Subcutaneous preadipocyte (primary cell): ENCODE results near the gene TNFRSF1A. TPM values are rescaled to one million over a fixed set of nuclear protein-coding genes. Genes with fewer than 3 reads are reported as not detected.

Experiments used
- small RNA-seq: library from RNA; depleted of rRNA; stranded (forward); fragments of <200 nt; gene quantifications from one replicate; pipeline ENCODE3, GENCODE V24; 2012
- total RNA-seq: library from RNA; depleted of rRNA; stranded (reverse); fragments of >200 nt; gene quantifications from 2 replicates; pipeline ENCODE4 v1.2.3, GENCODE V29; 2012

The TNFRSF1A gene
- total RNA-seq = 236 and 316 TPM in 2 replicates

DNA sequence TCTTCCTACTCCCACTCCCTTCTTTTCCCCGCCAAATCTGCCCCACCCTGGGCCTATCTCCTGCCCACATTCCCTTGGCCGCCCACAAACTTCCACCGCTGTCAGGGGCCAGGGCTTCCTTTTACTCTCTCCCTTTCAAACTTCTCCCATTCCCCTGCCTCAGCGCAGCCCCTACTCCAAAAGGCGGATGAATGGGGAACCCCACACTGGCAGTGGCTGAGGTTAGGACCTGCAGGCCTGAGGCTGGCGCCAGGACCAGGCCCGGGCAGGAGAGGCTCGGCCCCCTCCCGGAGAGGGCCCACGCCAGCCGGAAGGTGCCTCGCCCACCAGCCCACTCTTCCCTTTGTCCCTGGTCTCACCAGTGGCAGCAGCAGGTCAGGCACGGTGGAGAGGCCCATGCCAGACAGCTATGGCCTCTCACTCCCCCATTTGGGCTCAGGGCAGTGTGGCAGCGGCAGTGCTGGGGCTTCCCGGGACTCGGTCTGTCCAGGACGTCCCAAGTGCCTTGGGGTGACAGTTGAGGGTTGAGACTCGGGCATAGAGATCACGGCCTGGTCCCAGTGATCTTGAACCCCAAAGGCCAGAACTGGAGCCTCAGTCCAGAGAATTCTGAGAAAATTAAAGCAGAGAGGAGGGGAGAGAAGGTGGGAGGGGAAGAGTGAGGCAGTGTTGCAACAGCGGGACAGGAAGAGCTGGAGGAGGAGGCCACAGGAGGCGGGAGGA, at the start of gene TNFRSF1A:
Gene TNFRSF1A, minus strand, starts transcription at position 660 of the 723 bp plus-strand sequence. Its CDS starts 262 bp downstream, at position 398.

DNA sequence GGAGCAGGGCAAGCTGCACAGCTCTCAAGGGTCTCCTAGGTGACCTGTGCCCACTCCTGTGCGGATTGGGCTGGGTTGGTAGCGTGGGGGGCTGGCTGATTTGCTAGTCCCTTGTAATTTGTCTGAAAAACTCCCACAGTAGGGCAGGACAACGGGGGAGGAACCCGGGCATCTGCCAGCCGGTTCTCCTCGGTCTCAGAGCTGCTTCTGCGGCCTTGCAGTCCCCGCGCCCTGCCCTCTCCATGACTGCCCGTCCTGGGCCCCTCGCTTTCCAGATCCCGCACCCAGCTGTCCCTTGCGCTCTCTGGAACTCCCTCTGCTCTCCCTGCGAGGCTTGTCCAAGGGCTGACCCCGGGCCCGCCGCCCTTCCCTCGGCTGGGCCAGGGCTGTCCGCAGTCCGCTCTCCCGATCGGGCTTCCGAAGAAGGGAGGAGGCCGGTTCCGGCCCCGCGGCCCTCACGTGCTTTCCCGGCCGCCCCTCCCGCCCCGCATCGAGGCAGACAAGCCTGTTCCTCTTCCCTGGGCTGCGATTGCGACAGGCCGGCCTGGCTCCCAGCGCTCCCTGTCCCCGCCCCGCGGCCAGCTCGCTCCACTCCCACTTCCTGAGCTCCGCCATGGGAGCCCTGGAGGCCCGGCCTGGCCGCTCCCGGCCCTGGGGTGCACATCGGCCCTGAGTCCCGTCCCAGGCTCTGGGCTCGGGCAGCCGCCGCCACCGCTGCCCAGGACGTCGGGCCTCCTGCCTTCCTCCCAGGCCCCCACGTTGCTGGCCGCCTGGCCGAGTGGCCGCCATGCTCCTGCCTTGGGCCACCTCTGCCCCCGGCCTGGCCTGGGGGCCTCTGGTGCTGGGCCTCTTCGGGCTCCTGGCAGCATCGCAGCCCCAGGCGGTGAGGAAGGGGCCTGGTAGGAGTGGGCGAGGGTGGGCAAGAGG, 42.0 kb upstream of the TNFRSF1A start, which contains the start of gene LTBR:
Gene LTBR, plus strand, starts transcription at position 591 of the 927 bp plus-strand sequence. Its CDS starts 197 bp downstream, at position 788.

DNA sequence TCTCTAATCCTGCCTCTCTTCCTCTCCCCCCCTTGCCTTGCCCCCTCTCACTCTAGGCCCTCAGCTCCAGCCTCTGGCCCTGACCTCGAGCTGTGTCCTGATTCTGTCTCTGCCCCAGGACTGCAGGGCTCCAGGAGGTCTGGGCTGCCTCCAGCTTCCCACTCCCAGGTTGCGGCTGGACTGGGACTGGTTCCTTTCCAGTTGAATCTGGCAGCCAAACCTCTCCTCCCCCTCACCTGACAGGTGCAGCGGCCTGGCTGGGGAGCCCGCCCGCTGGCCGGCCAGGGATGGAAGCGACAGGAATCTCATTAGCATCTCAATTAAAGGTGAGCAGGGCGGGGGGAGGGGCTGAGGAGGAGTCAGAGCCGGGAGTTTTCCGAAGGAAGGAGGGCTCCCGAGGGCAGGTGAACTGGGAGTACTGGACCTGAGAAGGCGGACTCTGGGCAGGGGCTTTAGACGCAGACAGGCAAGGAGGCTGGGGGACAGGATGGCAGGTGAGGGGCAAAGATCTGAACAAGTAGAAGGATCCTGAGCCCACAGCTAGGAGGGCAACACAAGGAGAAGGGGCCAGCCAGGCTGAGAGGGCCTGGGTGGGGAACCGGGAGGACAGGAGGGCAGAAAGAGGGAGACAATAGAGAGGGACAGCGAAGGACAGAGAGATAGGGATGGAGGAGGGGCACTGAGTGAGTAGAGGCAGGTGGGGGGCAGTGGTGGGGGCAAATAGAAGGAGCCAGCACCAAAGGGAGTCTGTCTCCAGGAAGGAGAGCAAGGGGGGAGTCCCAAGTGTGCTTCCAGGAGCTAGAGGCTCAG, 33.6 kb upstream of the TNFRSF1A start, which contains the start of gene SCNN1A:
Gene SCNN1A, minus strand, starts transcription at position 295 of the 810 bp plus-strand sequence. CDS start 780 bp downstream, outside the sequence.

Small RNAs within 50 kb of the gene (small RNA-seq; reads per million reads assigned to genes)
- gene RN7SL391P = not detected

Other genes starting within 250 kb of the TNFRSF1A start
- gene VWF, start 217.4 kb downstream of the TNFRSF1A start, total RNA-seq = 1.2 and 1.5 TPM in 2 replicates
- 117 and 128 TPM in 2 replicates for gene CD9, start 141.7 kb downstream of the TNFRSF1A start, total RNA-seq
- under 0.01 and 0.20 TPM in 2 replicates for gene PLEKHG6, start 31.4 kb downstream of the TNFRSF1A start, total RNA-seq
- gene SCNN1A, start 33.5 kb upstream of the TNFRSF1A start, total RNA-seq = under 0.01 TPM in 2 replicates
- 95.6 and 108 TPM in 2 replicates for gene LTBR, start 42.1 kb upstream of the TNFRSF1A start, total RNA-seq
- gene CD27, start 102.9 kb upstream of the TNFRSF1A start, total RNA-seq = not detected in 2 replicates
- gene TAPBPL, start 110.0 kb upstream of the TNFRSF1A start, total RNA-seq = 3.9 and 6.2 TPM in 2 replicates
- 3.9 and 9.2 TPM in 2 replicates for gene VAMP1, start 128.6 kb upstream of the TNFRSF1A start, total RNA-seq
- 75.3 and 87.5 TPM in 2 replicates for gene MRPL51, start 151.2 kb upstream of the TNFRSF1A start, total RNA-seq
- 70.9 and 92.9 TPM in 2 replicates for gene NCAPD2, start 152.0 kb upstream of the TNFRSF1A start, total RNA-seq
- 8,341 and 11,860 TPM in 2 replicates for gene GAPDH, start 192.4 kb upstream of the TNFRSF1A start, total RNA-seq
- gene IFFO1, start 214.0 kb upstream of the TNFRSF1A start, total RNA-seq = 11.0 and 14.5 TPM in 2 replicates
- gene NOP2, start 226.2 kb upstream of the TNFRSF1A start, total RNA-seq = 22.4 and 33.8 TPM in 2 replicates